Nucleus accumbens (tissue), 56 donors: ENCODE data around the gene ASPHD2.
"Not testable (repeated sequence)": the region's sequence is repeated elsewhere in the genome, so short reads cannot be mapped to it uniquely, and the experiment has no call there.

ENCODE experiments used
- DNase-seq, 56 donors: peaks; one replicate each; lab custom pipeline; 2025; lab: John Stamatoyannopoulos, UW

The ASPHD2 gene

GRCh38 chr22:26428515-26429457 is at the start of gene ASPHD2:
TSS of gene ASPHD2 (plus strand) at chr22:26429260. CDS start at chr22:26433616, 4,356 bp downstream.
- peak in 46 of 56 donors; percentile 15 to 82 (median 60) for DNase-seq

- no peak for DNase-seq
Observed at GRCh38 chr22:26380072-26380830, 48.8 kb upstream of the ASPHD2 start.

- DNase-seq = no peak
Observed at GRCh38 chr22:26382782-26383181, 46.3 kb upstream of the ASPHD2 start.

GRCh38 chr22:26383968-26384556 is 45.0 kb upstream of the ASPHD2 start:
- DNase-seq = no peak

- no peak for DNase-seq
Observed at GRCh38 chr22:26385164-26385563, 43.9 kb upstream of the ASPHD2 start.

- no peak for DNase-seq
Observed at GRCh38 chr22:26389125-26389524, 39.9 kb upstream of the ASPHD2 start.

GRCh38 chr22:26391091-26391490 is 38.0 kb upstream of the ASPHD2 start:
- DNase-seq = no peak

- DNase-seq = no peak
Observed at GRCh38 chr22:26391623-26392022, 37.4 kb upstream of the ASPHD2 start.

- DNase-seq = no peak
Observed at GRCh38 chr22:26393929-26394328, 35.1 kb upstream of the ASPHD2 start.

- no peak for DNase-seq
Observed at GRCh38 chr22:26394777-26395176, 34.3 kb upstream of the ASPHD2 start.

GRCh38 chr22:26395926-26396325 is 33.1 kb upstream of the ASPHD2 start:
- DNase-seq = no peak

GRCh38 chr22:26398741-26399153 is 30.3 kb upstream of the ASPHD2 start:
- peak in 42 of 56 donors; percentile 3 to 82 (median 34) for DNase-seq

- no peak for DNase-seq
Observed at GRCh38 chr22:26399289-26399688, 29.8 kb upstream of the ASPHD2 start.

GRCh38 chr22:26401726-26402125 is 27.3 kb upstream of the ASPHD2 start:
- DNase-seq = no peak

GRCh38 chr22:26404851-26405421 is 24.1 kb upstream of the ASPHD2 start:
- no peak for DNase-seq

GRCh38 chr22:26406118-26406517 is 22.9 kb upstream of the ASPHD2 start:
- DNase-seq = no peak

GRCh38 chr22:26408562-26409220 is 20.4 kb upstream of the ASPHD2 start:
- not testable (repeated sequence) for DNase-seq

- DNase-seq = peak in 13 of 56 donors; percentile 10 to 51 (median 25)
Observed at GRCh38 chr22:26409719-26410335, 19.2 kb upstream of the ASPHD2 start.

- DNase-seq = peak in 6 of 56 donors; percentile 10 to 30 (median 22)
Observed at GRCh38 chr22:26410386-26410785, 18.7 kb upstream of the ASPHD2 start.

GRCh38 chr22:26414347-26414746 is 14.7 kb upstream of the ASPHD2 start:
- no peak for DNase-seq
